HepG2 (cell line): ENCODE measurements around the gene GFPT1. TPM values are rescaled to one million over a fixed set of nuclear protein-coding genes. Genes with fewer than 3 reads are reported as not detected.

Source experiments
- AGO2 ChIP-seq: fragments of 200-400 bp; formaldehyde crosslinking; optimal IDR thresholded peaks from 2 replicates; pipeline ENCODE3; 2017; ENCODE audit warnings: mild to moderate bottlenecking, low read depth, low read length, moderate library complexity
- ATAD3A ChIP-seq: sonication (generic); formaldehyde crosslinking; IDR thresholded peaks from 2 replicates; pipeline ENCODE4 v1.4.0; 2020; ENCODE audit warnings: missing genetic modification reagents
- PITX1 ChIP-seq: sonication (generic); formaldehyde crosslinking; IDR thresholded peaks from 2 replicates; pipeline ENCODE4 v1.5.1; 2020; ENCODE audit warnings: mild to moderate bottlenecking, missing genetic modification reagents
- RARA ChIP-seq: IDR thresholded peaks from 2 replicates; pipeline ENCODE4 v1.6.1; 2016; ENCODE audit warnings: missing genetic modification reagents, missing compliant biosample characterization
- SCMH1 ChIP-seq: sonication (generic); formaldehyde crosslinking; IDR thresholded peaks from 2 replicates; pipeline ENCODE4 v1.9.0; 2021; ENCODE audit warnings: missing genetic modification reagents, mild to moderate bottlenecking, borderline replicate concordance
- SMAD1 ChIP-seq: sonication (generic); formaldehyde crosslinking; IDR thresholded peaks from 2 replicates; pipeline ENCODE4 v1.4.0; 2020; ENCODE audit warnings: missing genetic modification reagents, low read depth, mild to moderate bottlenecking, borderline replicate concordance
- ZBTB25 ChIP-seq: IDR thresholded peaks from 2 replicates; pipeline ENCODE4 v1.6.1; 2018; ENCODE audit warnings: missing genetic modification reagents
- ZBTB3 ChIP-seq: sonication (generic); formaldehyde crosslinking; IDR thresholded peaks from 2 replicates; pipeline ENCODE4 v1.4.0; 2020; ENCODE audit warnings: low read depth, mild to moderate bottlenecking, moderate library complexity, missing genetic modification reagents, borderline replicate concordance
- ZBTB34 ChIP-seq: sonication (generic); formaldehyde crosslinking; IDR thresholded peaks from 2 replicates; pipeline ENCODE4 v1.8.0; 2022; ENCODE audit warnings: mild to moderate bottlenecking, missing genetic modification reagents
- ZNF367 ChIP-seq: sonication (generic); formaldehyde crosslinking; IDR thresholded peaks from 2 replicates; pipeline ENCODE4 v1.4.0; 2020; ENCODE audit warnings: missing genetic modification reagents, borderline replicate concordance
- ZNF44 ChIP-seq: sonication (generic); formaldehyde crosslinking; IDR thresholded peaks from 2 replicates; pipeline ENCODE4 v1.5.1; 2020; ENCODE audit warnings: mild to moderate bottlenecking, missing genetic modification reagents
- ZNF446 ChIP-seq: sonication (generic); formaldehyde crosslinking; IDR thresholded peaks from 2 replicates; pipeline ENCODE4 v1.5.0; 2020; ENCODE audit warnings: mild to moderate bottlenecking, missing genetic modification reagents
- ZNF724P ChIP-seq: sonication (generic); formaldehyde crosslinking; IDR thresholded peaks from 2 replicates; pipeline ENCODE4 v1.8.0; 2022; ENCODE audit warnings: missing genetic modification reagents, borderline replicate concordance
- ZNF83 ChIP-seq: sonication (generic); formaldehyde crosslinking; IDR thresholded peaks from 2 replicates; pipeline ENCODE4 v1.4.0; 2020; ENCODE audit warnings: missing genetic modification reagents, mild to moderate bottlenecking, borderline replicate concordance
- polyA plus RNA-seq, 8 experiments: library from polyadenylated mRNA; depleted of rRNA in 3 of 8; stranded (reverse) in 7 of 8; unstranded in 1 of 8; fragments of >200 nt; fragmentation: Illumina TruSeq in 4 of 8; extraction: Trizol in 4 of 8; gene quantifications; 2 replicates each; pipeline versions ENCODE4 v1.2.1 to v1.2.3, GENCODE V29; 2011 to 2016; ENCODE audit warnings: low read depth in 4 of 8, missing spikeins in 1 of 8, mixed read lengths in 1 of 8; ENCODE audit not compliant: insufficient read depth in 1 of 8
- total RNA-seq, 5 experiments: library from RNA; depleted of rRNA; stranded (reverse); fragments of >200 nt; fragmentation: Illumina TruSeq; extraction: Trizol; gene quantifications; 2 replicates each; pipeline ENCODE4 v1.2.3, GENCODE V29; 2016; ENCODE audit warnings: low read depth in 1 of 5

Gene GFPT1
- total and polyA plus RNA-seq, 2 of the 13 experiments (the other 11 are each of a cell fraction or from before 2014, with no cell fraction given), result 24.0 to 84.9 TPM

- peak; percentile 36; the same call in 1 of the 2 replicates for TF ChIP-seq ZNF44 (CRISPR knock-in tag)
- TF ChIP-seq PITX1 (CRISPR knock-in tag), result peak; percentile 57; the same call in 1 of the 2 replicates
- no peak for TF ChIP-seq ZNF367
- no peak for TF ChIP-seq SCMH1
- no peak for TF ChIP-seq AGO2
- TF ChIP-seq ATAD3A (CRISPR knock-in tag), result no peak
- TF ChIP-seq RARA (CRISPR knock-in tag), result peak; percentile 60
- peak; percentile 48; the same call in 1 of the 2 replicates for TF ChIP-seq ZBTB34 (CRISPR knock-in tag)
- no peak for TF ChIP-seq ZNF83 (CRISPR knock-in tag)
- TF ChIP-seq ZBTB25 (CRISPR knock-in tag), result no peak
- TF ChIP-seq ZNF446 (CRISPR knock-in tag), result 0 out of 2 replicates have a peak, but pooled peaks have one; percentile 21
- no peak for TF ChIP-seq ZBTB3
- TF ChIP-seq SMAD1 (CRISPR knock-in tag), result 0 out of 2 replicates have a peak, but pooled peaks have one; percentile 18
- TF ChIP-seq ZNF724P, result no peak
Observed at GRCh38 chr2:69279931-69280681, 106.9 kb downstream of the GFPT1 start (continued).
